ENCODE data around the gene SPOCD1. TPM values are rescaled to one million over a fixed set of nuclear protein-coding genes. Genes with fewer than 3 reads are reported as not detected.
A peak's percentile ranks its signal among the peaks of the same experiment; 100 is the strongest.

The SPOCD1 gene
- polyA plus RNA-seq (ENCODE audit: insufficient read length in 4 of 4): under 1 TPM; 0.22 to 0.34 (median 0.26) TPM

DNA sequence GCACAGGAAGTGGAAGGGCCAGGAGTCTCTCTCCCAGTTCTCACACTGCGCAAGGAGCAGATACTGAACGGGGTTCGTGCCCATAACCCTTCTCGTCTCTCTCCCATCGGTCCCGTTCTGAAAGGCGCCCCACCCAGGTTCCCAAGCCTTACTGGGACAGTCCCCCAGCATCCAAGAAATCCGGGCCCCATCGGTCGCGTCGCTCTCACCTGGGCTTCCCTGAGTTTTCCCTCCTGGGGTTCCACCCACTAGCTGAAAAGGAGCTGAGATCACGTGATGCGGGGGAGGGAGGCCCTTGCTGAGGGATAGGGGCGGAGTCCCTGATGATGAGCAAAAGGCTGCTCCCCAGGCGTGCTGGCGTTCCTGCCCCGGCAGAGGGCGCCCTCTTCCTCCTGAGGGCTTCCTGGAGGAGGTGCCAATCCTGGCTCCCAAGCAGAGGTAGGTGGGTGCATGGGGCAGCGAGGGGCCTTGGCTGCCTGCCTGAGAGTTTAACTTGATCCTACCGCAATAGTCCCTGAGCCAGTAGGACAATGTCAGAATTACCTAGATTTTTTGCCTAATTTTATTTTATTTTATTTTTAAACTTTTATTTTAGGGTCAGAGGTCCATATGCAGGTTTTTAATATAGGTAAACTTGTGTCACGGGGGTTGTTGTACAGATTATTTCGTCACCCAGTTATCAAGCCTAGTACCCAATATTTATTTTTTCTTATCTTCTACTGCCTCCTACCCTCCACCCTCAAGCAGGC, at the start of gene SPOCD1:
Gene SPOCD1, minus strand, starts transcription at position 271 of the 749 bp plus-strand sequence. CDS start 689 bp downstream, outside the sequence.
- peak; percentile 18 to 33 (median 29) for DNase-seq (ENCODE audit: low read depth in 4 of 4, low spot score in 3 of 4)

DNA sequence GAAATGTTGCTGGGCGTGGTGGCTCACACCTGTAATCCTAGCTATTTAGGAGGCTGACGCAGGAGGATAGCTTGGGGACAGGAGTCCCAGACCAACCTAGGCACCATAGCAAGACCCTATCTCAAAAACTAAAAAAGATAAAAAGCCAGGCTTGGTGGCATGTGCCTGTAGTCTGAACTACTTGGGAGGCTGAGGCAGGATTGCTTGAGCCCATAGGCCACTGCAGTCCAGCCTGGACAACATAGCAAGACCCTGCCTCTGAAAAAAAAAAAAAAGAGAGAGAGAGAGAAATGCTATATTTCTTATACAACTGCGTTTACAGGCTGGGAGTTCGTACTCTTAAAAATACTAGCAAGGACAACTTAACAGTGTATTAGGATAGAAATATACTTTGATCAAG, 46.2 kb upstream of the SPOCD1 start:
- DNase-seq (ENCODE audit: low read depth in 4 of 4, low spot score in 3 of 4): no peak

DNA sequence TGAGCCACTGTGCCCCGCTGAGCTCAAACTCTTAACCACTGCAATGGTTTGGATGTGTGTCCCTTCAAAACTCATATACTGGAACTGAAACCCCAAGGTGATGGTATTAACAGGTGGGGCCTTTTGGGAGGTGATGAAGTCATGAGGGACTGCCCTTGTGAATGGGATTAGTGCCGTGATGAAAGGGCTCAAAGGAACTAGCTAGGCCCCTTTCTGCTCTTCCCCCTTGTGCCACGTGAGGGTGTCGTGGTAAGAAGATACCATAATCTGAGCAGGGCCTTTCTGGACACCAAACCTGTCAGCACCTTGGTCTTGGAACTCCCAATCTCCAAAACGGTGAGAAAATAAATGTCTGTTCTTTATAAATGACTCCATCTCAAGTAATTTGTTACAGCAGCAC, 45.5 kb upstream of the SPOCD1 start:
- DNase-seq (ENCODE audit: low read depth in 4 of 4, low spot score in 3 of 4): no peak

DNA sequence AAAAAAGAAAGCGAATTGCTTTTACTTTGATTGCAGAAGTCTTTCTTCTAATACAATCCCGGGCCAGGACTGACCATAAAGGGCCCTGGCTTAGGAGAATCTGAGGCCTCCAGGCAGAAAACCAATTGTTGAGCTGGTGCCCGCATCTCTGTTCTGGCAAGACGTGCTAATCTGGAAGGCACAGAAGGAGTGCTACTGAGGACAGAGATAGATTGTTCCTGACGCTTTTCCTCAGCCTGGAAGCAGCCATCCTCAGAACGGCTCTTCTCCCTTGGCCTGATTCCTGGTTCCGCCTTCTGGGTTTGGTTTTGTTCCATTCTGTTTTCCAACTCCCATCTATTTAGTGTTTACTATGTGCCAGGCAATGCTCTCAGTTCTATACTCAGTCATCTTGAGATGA, 44.8 kb upstream of the SPOCD1 start:
- no peak for DNase-seq (ENCODE audit: low read depth in 4 of 4, low spot score in 3 of 4)

DNA sequence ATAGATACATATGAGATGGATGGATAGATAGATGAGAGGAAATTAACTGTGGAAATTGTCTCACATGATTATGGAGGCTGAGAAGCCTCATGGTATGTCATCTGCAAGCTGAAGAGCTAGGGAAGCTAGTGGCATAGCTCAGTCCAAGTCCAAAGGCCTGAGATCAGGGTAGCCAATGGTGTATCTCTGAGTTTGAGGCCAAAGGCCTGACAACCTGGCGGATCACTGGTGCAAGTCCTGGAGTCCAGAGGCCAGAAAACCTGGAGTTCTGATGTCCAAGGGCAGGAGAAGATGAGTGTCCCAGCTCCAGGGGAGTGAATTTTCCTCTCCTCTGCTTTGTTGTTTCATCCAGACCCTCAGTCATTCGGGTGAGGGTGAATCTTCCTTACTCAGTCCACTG, 43.9 kb upstream of the SPOCD1 start:
- DNase-seq (ENCODE audit: low read depth in 4 of 4, low spot score in 3 of 4): no peak

DNA sequence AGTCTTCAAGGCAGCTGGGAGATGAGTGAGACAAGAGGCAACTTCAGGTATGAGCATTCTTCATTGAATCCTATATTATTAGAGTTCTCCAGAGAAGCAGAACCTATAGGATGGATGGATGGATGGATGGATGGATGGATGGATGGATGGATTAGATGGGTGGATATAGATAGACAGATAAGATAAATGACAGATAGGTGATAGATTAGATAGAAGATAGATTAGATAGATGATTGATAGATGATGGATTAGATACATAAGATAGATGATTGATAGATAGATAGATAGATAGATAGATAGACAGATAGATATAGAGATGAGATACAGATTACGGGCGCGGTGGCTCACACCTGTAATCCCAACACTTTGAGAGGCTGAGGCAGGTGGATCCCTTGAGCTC, 43.2 kb upstream of the SPOCD1 start:
- no peak for DNase-seq (ENCODE audit: low read depth in 4 of 4, low spot score in 3 of 4)

DNA sequence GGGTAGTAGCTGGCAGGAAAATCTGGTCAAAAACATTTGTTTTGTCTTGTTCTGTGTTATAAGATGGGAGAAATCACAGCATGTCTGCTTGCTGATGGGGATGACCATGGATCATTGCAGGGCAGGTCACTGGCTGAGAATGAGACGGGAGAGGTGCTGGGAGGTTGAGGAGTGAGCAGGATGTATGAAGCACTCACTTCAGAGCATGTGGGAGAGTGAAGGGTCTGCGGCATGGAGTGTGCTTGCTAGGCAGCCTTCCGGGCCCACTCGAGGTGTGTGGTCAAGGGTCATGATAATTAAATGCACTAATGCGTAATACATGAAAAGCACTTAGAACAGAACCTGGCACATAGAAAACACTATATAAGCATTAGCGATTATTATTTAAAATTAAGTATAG, 42.0 kb upstream of the SPOCD1 start:
- no peak for DNase-seq (ENCODE audit: low read depth in 4 of 4, low spot score in 3 of 4)

DNA sequence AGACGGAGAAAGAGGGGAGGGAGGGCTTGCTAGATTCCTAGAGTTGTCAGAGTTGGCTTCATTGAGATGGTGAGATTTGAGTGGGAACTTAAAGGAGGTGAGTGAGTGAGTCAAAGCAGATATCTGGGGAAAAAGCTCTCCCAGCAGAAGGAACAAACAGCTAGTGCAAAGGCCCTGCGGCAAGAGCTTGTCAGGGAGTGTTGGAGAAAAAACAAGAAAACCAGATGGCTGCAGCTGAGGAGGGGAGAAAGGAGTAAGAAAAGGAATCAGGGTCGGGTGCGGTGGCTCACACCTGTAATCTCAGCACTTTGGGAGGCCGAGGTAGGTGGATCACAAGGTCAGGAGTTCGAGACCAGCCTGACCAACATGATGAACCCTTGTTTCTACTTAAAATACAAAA, 40.3 kb upstream of the SPOCD1 start:
- no peak for DNase-seq (ENCODE audit: low read depth in 4 of 4, low spot score in 3 of 4)

DNA sequence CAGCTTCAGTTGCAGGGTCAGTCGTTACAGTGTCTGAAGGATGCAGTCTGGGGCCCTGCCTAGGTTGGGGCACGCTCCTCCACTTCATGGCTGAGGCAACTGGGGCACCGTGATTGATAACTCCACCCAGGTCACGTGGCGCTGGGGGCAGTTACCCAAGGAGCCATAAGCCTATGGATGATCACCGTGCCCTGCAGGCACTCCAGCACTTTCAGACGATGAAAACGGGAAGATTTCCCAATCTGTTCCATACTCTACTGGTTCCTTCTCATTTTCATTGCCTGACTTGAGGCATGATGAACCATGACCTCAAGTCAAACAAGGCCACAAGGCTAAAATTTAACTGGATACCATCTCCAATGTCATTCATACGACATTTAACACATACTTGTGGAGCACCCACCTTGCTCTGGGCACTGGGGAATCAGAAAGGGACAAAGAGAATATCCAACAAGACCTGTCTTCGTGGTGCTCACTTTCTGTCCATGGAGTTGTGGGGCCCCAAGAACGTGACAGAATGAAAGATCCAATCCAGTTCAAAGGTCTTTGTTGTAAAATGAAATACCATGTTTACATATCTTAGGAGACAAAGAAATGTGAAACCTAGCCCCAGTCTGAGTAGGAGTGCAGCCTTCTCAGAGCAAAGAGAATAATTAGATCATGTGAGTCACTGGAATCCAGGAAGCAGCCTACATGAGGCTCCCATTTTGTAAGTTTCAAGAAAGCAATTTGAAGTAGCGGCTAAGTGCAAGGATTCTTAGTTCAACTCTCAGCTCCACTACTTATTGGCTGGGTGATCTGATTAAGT, 39.4 kb upstream of the SPOCD1 start:
- no peak for DNase-seq (ENCODE audit: low read depth in 4 of 4, low spot score in 3 of 4)

DNA sequence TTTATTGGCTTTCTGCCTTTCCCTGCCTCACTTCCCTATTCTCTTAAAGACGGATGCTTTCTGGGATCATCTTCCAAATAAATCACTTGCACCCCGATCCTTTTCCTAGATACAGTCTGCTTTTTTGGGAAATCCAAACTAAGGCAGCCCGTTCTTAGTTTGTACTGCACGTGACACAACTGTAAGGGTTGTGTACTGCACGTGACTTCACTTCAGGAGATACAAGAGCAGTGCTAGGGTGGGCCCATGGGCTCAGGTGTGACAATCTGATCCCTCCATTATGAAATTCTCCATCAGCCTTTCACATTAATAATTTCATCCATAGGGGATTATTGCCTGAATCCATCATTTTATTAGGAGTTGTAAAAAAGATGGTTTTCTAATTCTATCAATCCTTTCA, 33.8 kb upstream of the SPOCD1 start:
- DNase-seq (ENCODE audit: low read depth in 4 of 4, low spot score in 3 of 4): no peak

DNA sequence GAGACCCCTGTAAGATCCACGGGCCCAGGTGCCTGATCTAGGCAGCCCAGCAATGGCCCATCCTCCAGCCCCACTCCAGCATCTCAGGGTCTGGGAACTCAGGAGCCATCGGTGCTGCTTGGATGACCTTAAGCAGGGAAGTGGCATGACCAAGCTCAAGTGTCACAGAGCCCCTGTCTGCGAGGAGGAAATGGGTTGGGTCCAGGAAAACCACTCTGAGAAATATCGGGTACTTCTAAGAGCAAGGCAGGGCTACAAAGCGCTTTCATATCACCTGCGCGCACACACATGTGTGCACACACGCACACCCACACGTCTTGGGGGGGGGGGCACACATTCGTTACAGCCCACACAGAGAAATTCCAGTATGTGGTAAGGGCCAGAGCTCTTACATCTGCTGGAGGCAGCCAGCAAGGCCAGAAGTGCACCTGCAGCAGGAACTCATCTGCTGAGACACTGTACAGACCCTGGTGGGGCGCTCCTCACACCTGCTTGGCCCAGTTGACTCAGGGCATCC, 32.6 kb upstream of the SPOCD1 start:
- DNase-seq (ENCODE audit: low read depth in 4 of 4, low spot score in 3 of 4): no peak

DNA sequence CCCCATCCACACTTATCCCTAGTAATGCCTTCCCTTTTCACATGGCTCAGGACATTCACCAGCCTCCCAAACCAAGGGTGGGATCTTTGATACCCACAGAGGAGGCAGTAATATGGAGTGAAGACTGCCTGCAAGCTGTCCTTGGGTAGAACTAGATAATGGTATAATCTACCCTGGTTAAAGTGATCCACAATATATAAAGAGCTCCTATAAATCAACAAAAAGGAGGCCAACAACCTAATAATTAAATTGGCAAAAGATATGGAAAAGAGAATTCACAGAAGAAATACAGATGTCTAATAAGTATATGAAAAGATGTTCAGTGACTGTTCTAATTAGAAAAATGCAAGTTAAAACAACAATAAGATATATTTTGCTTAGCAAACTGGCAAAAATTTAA, 30.7 kb upstream of the SPOCD1 start:
- DNase-seq (ENCODE audit: low read depth in 4 of 4, low spot score in 3 of 4): no peak

DNA sequence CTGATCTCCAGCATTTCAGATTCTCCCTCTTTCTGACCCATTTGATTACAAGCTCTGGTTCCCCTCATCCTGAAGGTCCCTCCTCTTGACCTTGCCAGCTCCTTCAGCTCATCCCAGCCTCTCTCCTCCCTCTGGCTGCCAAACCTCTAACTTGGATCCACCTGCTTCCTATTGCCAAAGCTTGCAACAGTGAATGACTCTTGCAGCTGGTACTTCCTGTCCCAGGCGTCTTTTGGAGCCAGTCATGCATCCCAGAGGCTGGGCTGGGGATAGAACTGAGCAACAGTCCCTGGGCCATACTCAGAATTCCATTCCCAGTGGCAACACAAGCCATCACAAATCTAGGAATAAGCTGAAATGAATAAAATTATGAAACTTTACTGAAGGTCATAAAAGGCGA, 27.7 kb upstream of the SPOCD1 start:
- DNase-seq (ENCODE audit: low read depth in 4 of 4, low spot score in 3 of 4): no peak

DNA sequence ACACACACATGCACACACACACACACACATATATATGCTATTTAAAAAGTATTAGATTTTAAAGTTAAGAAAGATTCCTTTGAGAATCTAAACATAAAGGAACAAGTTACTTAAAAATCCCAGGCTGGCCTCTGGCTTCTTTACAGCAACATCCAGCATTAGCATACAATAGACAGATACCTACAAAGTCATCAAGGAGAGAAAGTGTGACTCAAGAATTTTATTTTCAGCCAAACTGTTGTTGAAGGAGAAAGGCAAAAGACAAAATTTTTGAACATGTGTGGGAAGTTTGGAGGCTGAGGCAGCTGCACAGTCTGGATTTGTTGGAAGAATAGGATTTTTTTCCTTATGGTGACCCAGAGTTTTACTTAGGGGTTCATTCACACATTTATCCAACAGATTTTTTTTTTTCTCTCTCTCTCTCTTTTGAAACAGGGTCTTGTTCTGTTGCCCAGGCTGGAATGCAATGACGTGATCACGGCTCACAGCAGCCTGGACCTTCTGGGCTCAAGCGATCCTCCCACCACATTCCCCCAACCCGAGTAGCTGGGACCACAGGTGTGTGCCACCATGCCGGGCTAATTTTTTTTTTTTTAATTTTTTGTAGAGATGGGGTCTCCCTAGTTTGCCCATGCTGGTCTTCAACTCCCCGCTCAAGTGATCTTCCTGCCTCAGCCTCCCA, 24.0 kb upstream of the SPOCD1 start:
- no peak for DNase-seq (ENCODE audit: low read depth in 4 of 4, low spot score in 3 of 4)

DNA sequence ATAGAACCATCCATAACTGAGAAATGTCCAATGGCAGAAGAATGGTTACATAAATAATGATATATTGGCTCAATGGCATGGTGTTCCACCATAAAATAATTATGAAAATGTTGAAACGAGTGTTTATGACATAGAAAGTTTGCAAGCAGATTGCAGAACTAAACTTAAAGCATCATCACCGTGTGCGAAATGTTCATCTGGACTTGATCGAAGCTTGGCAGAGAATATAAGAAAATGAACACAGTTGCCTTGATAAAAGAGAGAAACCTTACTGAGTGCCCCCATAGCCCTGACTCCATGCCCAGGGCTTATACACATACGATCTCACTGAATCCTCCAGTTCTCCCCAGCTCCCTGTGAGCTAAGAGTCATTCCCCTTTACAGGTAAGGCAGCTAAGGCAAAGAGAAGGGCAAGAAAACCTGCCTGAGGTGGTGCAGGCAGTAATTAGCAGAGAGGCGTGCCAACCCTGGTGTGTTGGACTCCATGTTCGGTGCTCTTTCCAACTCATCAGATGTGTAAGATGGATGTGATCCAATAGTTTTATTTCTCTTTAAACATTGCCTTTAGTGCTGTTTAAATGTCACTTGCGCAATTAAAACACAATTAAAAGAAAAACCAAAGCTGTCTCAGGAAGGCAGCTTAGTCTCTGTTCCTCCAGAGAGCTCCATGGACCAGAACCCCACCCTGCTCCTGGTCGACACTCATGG, 21.8 kb upstream of the SPOCD1 start:
- DNase-seq (ENCODE audit: low read depth in 4 of 4, low spot score in 3 of 4): no peak

DNA sequence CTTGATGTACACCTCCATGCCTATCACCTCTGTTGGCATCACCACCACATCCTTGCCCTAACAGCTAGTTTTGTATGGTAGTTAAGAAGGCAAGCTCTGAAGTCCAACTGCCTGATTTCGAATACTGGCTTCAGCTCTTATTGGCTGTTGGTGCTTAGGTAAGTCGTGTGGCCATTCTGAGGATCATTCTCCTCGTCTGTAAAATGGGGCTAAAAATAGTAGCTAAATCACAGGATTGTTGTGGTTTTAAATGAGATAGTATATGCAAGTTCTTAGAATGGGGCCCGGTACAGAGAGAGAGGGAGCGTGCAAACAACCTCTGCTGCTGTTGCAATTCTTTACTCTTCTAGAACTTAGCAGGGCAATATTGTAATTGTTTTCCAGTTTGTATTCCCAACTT, 20.8 kb upstream of the SPOCD1 start:
- no peak for DNase-seq (ENCODE audit: low read depth in 4 of 4, low spot score in 3 of 4)

DNA sequence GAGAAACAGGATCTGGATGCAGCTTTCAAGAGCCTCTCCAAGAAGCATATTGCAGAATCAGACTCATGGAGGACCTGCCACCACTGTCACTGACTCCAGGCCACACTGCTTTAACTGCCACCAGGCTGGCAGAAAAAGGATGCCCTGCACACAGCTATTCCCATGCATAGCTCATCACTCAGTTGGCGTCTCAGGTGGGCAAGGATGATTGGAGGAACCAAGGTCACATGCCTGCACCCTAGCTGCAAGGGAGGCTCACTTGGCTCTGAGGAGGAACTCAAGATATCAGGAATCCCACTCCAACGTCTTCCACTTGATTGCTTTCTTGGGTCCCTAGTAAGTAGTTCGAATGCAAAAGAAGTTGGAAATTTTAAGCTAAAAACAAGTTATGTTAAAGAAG, 19.6 kb upstream of the SPOCD1 start:
- no peak for DNase-seq (ENCODE audit: low read depth in 4 of 4, low spot score in 3 of 4)

DNA sequence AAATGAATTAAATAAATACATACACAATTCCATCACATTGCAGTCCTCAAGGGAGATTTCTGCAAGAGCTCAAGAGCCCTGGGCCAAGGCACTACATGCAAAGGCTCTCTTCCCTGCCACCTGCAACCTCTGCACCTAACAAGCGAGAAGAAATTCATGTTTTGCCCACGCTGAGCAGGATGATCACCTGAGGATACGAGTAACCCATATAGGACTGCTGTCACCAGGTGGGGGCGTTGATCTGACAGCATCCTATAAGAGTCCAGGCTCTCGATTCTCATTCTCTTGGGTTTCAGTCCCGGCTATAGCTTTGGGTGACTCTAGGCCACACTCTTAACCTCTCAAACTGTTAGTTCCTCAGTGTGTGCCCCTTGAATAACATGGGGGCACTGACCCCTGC, 18.7 kb upstream of the SPOCD1 start:
- no peak for DNase-seq (ENCODE audit: low read depth in 4 of 4, low spot score in 3 of 4)

DNA sequence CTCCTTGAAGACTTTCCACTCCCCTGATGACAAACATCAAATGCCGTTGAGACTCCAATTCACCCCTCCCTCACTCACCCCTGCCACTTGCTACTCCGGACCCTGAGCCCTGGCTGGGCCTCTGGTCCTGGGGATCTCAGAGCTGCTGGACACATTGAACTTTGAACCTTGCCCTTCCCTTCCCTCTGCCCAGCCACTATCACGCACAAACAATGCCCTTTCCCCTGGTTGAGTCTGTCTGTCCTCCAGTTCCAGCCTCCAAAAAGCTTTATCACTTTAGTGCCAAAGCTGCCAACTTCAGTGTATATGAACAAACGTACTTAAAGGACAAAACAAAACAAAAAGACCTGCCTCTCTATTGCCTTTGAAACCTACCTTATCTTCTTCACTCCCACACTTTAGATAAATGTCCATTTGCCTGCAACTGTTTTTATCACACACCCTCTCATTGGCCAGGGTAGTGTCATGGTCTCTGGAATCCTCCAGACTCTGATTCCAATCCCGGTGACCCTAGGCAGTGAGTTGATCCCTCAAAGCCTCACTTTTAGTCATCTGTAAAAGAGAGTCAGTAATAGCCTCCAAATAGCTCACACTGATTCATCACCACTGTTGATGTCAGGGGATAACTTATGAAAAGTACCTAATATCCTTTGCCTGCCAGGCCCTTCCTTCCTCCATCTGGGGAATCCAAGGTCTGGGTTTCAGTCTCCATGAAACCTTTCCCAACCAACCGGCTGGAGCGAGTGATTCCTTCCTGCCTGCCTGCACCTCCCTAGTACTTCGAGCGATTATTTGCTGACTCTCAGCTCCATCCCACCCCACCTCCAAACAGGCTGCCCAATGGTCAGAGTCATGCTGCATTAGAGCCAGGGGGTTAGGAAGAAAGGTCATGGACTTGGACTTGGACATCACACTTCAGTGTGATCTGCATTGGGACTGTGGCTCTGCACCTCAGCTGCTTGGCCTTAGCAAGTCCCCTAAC, 15.9 kb upstream of the SPOCD1 start:
- no peak for DNase-seq (ENCODE audit: low read depth in 4 of 4, low spot score in 3 of 4)

All from right renal pelvis (tissue), 4 donors.